GM12891 (cell line): ENCODE data around the gene IGSF3.

ENCODE experiments used
- POLR2A ChIP-seq: IDR thresholded peaks from 2 replicates; pipeline ENCODE4 v1.6.1; 2011; ENCODE audit warnings: low read depth, low read length, control low read depth
- POLR2AphosphoS5 ChIP-seq: IDR thresholded peaks from 2 replicates; pipeline ENCODE4 v1.6.1; 2011; ENCODE audit warnings: low read depth, low read length, control low read depth
- TAF1 ChIP-seq: IDR thresholded peaks from 2 replicates; pipeline ENCODE4 v1.6.1; 2011; ENCODE audit warnings: low read depth, low read length, control low read depth

GRCh38 chr1:116585886-116586285 lies 81.6 kb downstream of the IGSF3 start:
- TF ChIP-seq POLR2A: no peak
- TF ChIP-seq POLR2AphosphoS5: no peak
- TF ChIP-seq TAF1: no peak
